HEK293 (cell line): ENCODE data around the gene TMEM203.

Experiments used
- CTCF ChIA-PET: fragments of 350-600 bp; formaldehyde crosslinking; extraction: SDS; loops from one replicate; lab custom pipeline; 2021; ENCODE audit warnings: antibody characterized with exemption; lab: Yijun Ruan, JAX
- POLR2A ChIA-PET: fragments of 300-600 bp; formaldehyde crosslinking; extraction: SDS; loops from one replicate; lab custom pipeline; 2020; ENCODE audit warnings: antibody characterized with exemption, inconsistent platforms; lab: Yijun Ruan, JAX
- H3K27ac ChIP-seq: fragments of 200-500 bp; sonication (Bioruptor generic); 2 replicates; pipeline ENCODE4 v1.5.1; 2014; ENCODE audit warnings: low read depth, low read length, control low read depth, inconsistent platforms; ENCODE audit errors: extremely low read depth
- H3K36me3 ChIP-seq, 2 experiments: fragments of 200-500 bp in 1 of 2; sonication (Bioruptor generic) in 1 of 2; 1 replicate in 1 of 2; 2 replicates in 1 of 2; pipeline ENCODE4 v1.5.1; 2014 to 2017; ENCODE audit warnings: inconsistent platforms in 2 of 2, low read length in 2 of 2; ENCODE audit not compliant: control insufficient read depth in 2 of 2, insufficient read depth in 1 of 2
- H3K4me1 ChIP-seq: fragments of 200-500 bp; sonication (Bioruptor generic); 2 replicates; pipeline ENCODE4 v1.5.1; 2014; ENCODE audit warnings: mild to moderate bottlenecking, low read length, inconsistent platforms; ENCODE audit not compliant: control insufficient read depth, insufficient read depth
- H3K4me3 ChIP-seq: 2 replicates; pipeline ENCODE4 v1.5.1; 2011; ENCODE audit warnings: low read depth, mild to moderate bottlenecking, control low read depth, low read length, moderate library complexity
- H3K9me3 ChIP-seq: fragments of 200-500 bp; sonication (Bioruptor generic); 2 replicates; pipeline ENCODE4 v1.5.1; 2014; ENCODE audit warnings: low read depth, low read length, inconsistent platforms; ENCODE audit not compliant: control insufficient read depth, insufficient read depth
- BCL11B ChIP-seq: fragments of 450-650 bp; formaldehyde crosslinking; IDR thresholded peaks from 2 replicates; pipeline ENCODE4 v1.5.1; 2016; ENCODE audit warnings: low read depth, missing biosample characterization, missing genetic modification characterization
- EGR2 ChIP-seq: fragments of 450-650 bp; formaldehyde crosslinking; IDR thresholded peaks from 2 replicates; pipeline ENCODE4 v1.5.1; 2016; ENCODE audit warnings: low read depth, missing biosample characterization, missing genetic modification characterization
- GLI4 ChIP-seq: fragments of 450-650 bp; formaldehyde crosslinking; IDR thresholded peaks from 2 replicates; pipeline ENCODE4 v1.5.1; 2016; ENCODE audit warnings: missing biosample characterization, missing genetic modification characterization
- GLIS2 ChIP-seq: fragments of 450-650 bp; formaldehyde crosslinking; IDR thresholded peaks from 2 replicates; pipeline ENCODE4 v1.5.1; 2016; ENCODE audit warnings: missing biosample characterization, missing genetic modification characterization
- HOXA7 ChIP-seq: sonication (generic); formaldehyde crosslinking; IDR thresholded peaks from 2 replicates; pipeline ENCODE4 v1.8.1; 2022; ENCODE audit warnings: missing genetic modification reagents, borderline replicate concordance
- KLF1 ChIP-seq: fragments of 450-650 bp; formaldehyde crosslinking; IDR thresholded peaks from 2 replicates; pipeline ENCODE4 v1.5.1; 2016; ENCODE audit warnings: missing biosample characterization, missing genetic modification characterization
- KLF9 ChIP-seq: fragments of 450-650 bp; formaldehyde crosslinking; IDR thresholded peaks from 2 replicates; pipeline ENCODE4 v1.5.1; 2016; ENCODE audit warnings: missing biosample characterization, missing genetic modification characterization, low read depth
- SP7 ChIP-seq: fragments of 450-650 bp; formaldehyde crosslinking; IDR thresholded peaks from 2 replicates; pipeline ENCODE4 v1.5.1; 2016; ENCODE audit warnings: missing biosample characterization, missing genetic modification characterization
- ZBTB20 ChIP-seq: fragments of 450-650 bp; formaldehyde crosslinking; IDR thresholded peaks from 2 replicates; pipeline ENCODE4 v1.5.1; 2016; ENCODE audit warnings: missing biosample characterization, missing genetic modification characterization
- ZEB2 ChIP-seq: fragments of 450-650 bp; formaldehyde crosslinking; IDR thresholded peaks from 2 replicates; pipeline ENCODE4 v1.5.1; 2016; ENCODE audit warnings: missing biosample characterization, missing genetic modification characterization
- ZFHX2 ChIP-seq: fragments of 450-650 bp; formaldehyde crosslinking; conservative IDR thresholded peaks from 2 replicates; pipeline ENCODE4 v1.5.1; 2016; ENCODE audit warnings: missing biosample characterization, missing genetic modification characterization
- ZFP69B ChIP-seq: fragments of 450-650 bp; formaldehyde crosslinking; IDR thresholded peaks from 2 replicates; pipeline ENCODE4 v1.5.1; 2016; ENCODE audit warnings: missing biosample characterization, missing genetic modification characterization
- ZIC2 ChIP-seq: fragments of 450-650 bp; formaldehyde crosslinking; IDR thresholded peaks from 2 replicates; pipeline ENCODE4 v1.5.1; 2016; ENCODE audit warnings: missing biosample characterization, missing genetic modification characterization
- ZNF202 ChIP-seq: fragments of 450-650 bp; formaldehyde crosslinking; IDR thresholded peaks from 2 replicates; pipeline ENCODE4 v1.5.1; 2016; ENCODE audit warnings: missing biosample characterization, missing genetic modification characterization, borderline replicate concordance
- ZNF544 ChIP-seq: fragments of 450-650 bp; formaldehyde crosslinking; IDR thresholded peaks from 2 replicates; pipeline ENCODE4 v1.5.0; 2017; ENCODE audit warnings: missing biosample characterization, missing genetic modification characterization
- ZNF600 ChIP-seq: fragments of 450-650 bp; formaldehyde crosslinking; IDR thresholded peaks from 2 replicates; pipeline ENCODE4 v1.5.1; 2016; ENCODE audit warnings: missing biosample characterization, missing genetic modification characterization
- ZNF623 ChIP-seq: fragments of 450-650 bp; formaldehyde crosslinking; IDR thresholded peaks from 2 replicates; pipeline ENCODE4 v1.5.1; 2016; ENCODE audit warnings: missing biosample characterization, missing genetic modification characterization
- TF ChIP-seq, protein P1 (sequence below): fragments of 450-650 bp; formaldehyde crosslinking; IDR thresholded peaks from 2 replicates; pipeline ENCODE4 v1.5.1; 2016; ENCODE audit warnings: missing biosample characterization, missing genetic modification characterization
- TF ChIP-seq, protein P2 (sequence below): fragments of 450-650 bp; formaldehyde crosslinking; IDR thresholded peaks from 2 replicates; pipeline ENCODE4 v1.5.1; 2016; ENCODE audit warnings: missing biosample characterization, missing genetic modification characterization
- TF ChIP-seq, protein P3 (sequence below): fragments of 450-650 bp; formaldehyde crosslinking; IDR thresholded peaks from 2 replicates; pipeline ENCODE4 v1.5.1; 2016; ENCODE audit warnings: missing biosample characterization, missing genetic modification characterization

The TMEM203 gene

DNA sequence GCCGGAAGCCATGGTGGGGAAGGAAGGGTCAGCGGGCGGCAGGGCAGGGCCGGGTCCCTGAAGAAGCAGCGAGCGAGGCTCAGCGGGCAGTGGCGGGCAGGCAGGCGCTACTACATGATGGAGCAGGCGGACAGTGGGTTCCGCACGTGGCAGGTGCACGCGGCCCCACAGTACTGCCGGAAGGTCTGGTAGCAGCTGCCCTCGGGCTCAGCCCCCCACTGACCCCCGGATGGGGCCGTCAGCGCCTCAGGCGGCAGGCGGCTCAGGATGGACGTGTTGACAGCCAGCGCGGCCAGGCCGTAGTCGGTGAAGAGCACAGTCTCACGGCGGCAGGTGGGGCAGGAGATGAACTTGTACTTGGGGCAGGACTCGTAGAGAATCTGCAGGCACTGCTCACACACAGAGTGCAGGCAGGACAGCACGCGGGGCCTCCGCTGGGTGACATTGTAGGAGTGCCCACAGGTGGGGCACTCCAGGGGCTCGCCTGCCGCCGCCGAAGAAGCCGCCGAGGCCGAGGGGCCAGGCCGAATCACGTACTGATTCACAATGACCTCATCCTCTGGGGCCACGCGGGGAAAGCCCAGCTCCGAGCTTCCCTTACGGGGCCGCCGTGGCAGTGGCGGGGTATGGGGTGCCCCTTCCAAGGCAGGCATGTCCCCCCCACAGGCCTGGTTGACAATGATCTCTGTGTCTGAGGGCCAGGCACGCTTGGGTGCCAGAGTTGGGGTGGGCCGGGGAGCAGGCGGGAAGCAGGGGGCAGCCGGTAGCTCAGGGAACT, 15.1 kb upstream of the TMEM203 start (continued):
- TF ChIP-seq, protein P1, sequence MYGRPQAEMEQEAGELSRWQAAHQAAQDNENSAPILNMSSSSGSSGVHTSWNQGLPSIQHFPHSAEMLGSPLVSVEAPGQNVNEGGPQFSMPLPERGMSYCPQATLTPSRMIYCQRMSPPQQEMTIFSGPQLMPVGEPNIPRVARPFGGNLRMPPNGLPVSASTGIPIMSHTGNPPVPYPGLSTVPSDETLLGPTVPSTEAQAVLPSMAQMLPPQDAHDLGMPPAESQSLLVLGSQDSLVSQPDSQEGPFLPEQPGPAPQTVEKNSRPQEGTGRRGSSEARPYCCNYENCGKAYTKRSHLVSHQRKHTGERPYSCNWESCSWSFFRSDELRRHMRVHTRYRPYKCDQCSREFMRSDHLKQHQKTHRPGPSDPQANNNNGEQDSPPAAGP: 0 out of 2 replicates have a peak, but pooled peaks have one; percentile 49

DNA sequence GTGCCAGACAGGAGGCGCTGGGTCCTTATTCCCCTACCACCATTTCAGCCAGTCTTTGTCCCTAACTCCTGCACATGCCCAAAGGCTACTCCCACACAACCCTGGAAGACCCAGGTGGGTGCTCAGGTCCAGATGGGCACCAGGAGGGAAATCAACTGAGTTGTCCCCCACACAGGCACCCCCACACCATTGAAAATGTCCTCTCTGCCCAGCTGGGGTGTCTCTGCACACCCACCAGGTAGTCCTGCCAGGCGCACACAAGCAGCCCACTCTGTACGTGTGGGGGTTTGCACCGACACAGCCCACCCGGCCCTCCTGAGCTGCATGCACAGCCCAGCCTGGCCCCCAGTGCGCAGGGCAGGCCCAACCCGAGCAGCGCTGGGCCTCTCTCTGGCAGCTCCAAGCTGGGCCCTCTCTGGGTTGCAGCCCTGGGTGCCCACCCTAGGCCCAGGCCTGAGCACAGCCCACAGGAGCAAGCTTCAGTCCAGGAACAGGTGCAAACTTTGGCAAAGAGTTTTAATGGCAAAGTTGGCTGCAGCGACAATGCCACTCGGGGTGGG, 14.4 kb upstream of the TMEM203 start:
- Histone ChIP-seq H3K4me1 (peaks cover 4% of the 10 kb centered on the region), H3K4me3 (no peak overlapping the region), H3K27ac (no peak overlapping the region), H3K9me3 (no peaks in the 10 kb centered on the region), H3K36me3 (peaks cover 0 to 47% of the 10 kb centered on the region in 2 experiments; a peak in 1 of 3 replicates)
- TF ChIP-seq ZNF623 (tag by site-specific recombination): no peak
- TF ChIP-seq BCL11B (tag by site-specific recombination): 0 out of 2 replicates have a peak, but pooled peaks have one; percentile 15
- peak; percentile 84 for TF ChIP-seq EGR2 (tag by site-specific recombination)
- TF ChIP-seq ZFHX2 (tag by site-specific recombination): peak; percentile 82
- ChIA-PET POLR2A (interaction anchor here (0.5 to 17.2 kb wide), 9 partner anchors 11 to 133 kb away, joined by 3 to 304 read pairs (median 6); partner anchors contain the start of genes MAN1B1, NDOR1, TMEM203 and TPRN), CTCF (interaction anchor here (0.7 kb wide), 1 partner anchor 322 kb away, joined by 3 read pairs; no protein-coding TSS in a partner anchor)

DNA sequence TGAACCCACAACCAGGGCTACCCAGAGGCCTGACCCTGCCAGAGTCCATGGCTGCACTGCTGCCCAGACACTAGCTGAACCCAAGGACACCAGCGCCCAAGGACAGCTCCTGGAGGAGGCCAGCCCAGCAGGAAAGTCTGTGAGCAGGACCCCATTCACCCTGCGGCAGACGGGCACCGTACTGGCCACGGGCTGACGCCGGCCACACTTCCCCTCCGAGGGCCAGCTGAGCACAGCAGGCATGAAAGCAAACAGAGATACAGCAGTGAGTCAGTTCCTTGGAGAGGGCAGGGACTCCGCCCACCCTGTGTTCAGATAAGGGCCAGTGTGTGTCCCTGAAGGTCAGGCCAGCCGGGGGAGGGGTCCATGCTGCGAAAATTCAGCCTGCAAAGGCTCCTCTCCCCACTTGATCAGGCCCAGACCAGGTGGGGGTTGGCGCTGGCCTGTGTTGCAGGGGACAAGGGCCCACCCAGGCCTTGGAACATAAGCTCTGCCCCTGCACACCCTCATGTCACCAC, 13.4 kb upstream of the TMEM203 start:
- ChIA-PET CTCF (interaction anchor here (0.7 to 1.1 kb wide), 3 partner anchors 8 to 27 kb away, joined by 4 to 5 read pairs (median 4); partner anchors contain the start of gene RNF224), POLR2A (interaction anchor here (0.6 to 17.2 kb wide), 10 partner anchors 10 to 378 kb away, joined by 3 to 304 read pairs (median 6); partner anchors contain the start of genes MAN1B1, NDOR1, TMEM203 and TPRN)
- no peak overlapping the region for H3K4me3 ChIP-seq
- H3K9me3 ChIP-seq: no peaks in the 10 kb centered on the region
- H3K36me3 ChIP-seq: peaks cover 0 to 57% of the 10 kb centered on the region in 2 experiments; a peak in 1 of 3 replicates
- TF ChIP-seq, protein P2, sequence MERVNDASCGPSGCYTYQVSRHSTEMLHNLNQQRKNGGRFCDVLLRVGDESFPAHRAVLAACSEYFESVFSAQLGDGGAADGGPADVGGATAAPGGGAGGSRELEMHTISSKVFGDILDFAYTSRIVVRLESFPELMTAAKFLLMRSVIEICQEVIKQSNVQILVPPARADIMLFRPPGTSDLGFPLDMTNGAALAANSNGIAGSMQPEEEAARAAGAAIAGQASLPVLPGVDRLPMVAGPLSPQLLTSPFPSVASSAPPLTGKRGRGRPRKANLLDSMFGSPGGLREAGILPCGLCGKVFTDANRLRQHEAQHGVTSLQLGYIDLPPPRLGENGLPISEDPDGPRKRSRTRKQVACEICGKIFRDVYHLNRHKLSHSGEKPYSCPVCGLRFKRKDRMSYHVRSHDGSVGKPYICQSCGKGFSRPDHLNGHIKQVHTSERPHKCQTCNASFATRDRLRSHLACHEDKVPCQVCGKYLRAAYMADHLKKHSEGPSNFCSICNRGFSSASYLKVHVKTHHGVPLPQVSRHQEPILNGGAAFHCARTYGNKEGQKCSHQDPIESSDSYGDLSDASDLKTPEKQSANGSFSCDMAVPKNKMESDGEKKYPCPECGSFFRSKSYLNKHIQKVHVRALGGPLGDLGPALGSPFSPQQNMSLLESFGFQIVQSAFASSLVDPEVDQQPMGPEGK: peak; percentile 53; the same call in 1 of the 2 replicates
- TF ChIP-seq KLF1 (peak; percentile 93), GLI4 (tag by site-specific recombination) (peak; percentile 80; the same call in 1 of the 2 replicates), ZNF202 (tag by site-specific recombination) (no peak), ZNF544 (tag by site-specific recombination) (no peak), ZBTB20 (tag by site-specific recombination) (no peak), SP7 (0 out of 2 replicates have a peak, but pooled peaks have one; percentile 28), ZFHX2 (tag by site-specific recombination) (peak; percentile 28; the same call in 1 of the 2 replicates), ZIC2 (tag by site-specific recombination) (peak; percentile 98), GLIS2 (tag by site-specific recombination) (peak; percentile 56), ZNF600 (tag by site-specific recombination) (0 out of 2 replicates have a peak, but pooled peaks have one; percentile 20), ZFP69B (tag by site-specific recombination) (0 out of 2 replicates have a peak, but pooled peaks have one; percentile 18), KLF9 (tag by site-specific recombination) (peak; percentile 54), HOXA7 (no peak), ZEB2 (peak; percentile 46; the same call in 1 of the 2 replicates)
- TF ChIP-seq, protein P3, sequence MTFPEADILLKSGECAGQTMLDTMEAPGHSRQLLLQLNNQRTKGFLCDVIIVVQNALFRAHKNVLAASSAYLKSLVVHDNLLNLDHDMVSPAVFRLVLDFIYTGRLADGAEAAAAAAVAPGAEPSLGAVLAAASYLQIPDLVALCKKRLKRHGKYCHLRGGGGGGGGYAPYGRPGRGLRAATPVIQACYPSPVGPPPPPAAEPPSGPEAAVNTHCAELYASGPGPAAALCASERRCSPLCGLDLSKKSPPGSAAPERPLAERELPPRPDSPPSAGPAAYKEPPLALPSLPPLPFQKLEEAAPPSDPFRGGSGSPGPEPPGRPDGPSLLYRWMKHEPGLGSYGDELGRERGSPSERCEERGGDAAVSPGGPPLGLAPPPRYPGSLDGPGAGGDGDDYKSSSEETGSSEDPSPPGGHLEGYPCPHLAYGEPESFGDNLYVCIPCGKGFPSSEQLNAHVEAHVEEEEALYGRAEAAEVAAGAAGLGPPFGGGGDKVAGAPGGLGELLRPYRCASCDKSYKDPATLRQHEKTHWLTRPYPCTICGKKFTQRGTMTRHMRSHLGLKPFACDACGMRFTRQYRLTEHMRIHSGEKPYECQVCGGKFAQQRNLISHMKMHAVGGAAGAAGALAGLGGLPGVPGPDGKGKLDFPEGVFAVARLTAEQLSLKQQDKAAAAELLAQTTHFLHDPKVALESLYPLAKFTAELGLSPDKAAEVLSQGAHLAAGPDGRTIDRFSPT (tag by site-specific recombination): peak; percentile 71
- TF ChIP-seq, all 188 proteins: peak for 12
- peaks cover 4% of the 10 kb centered on the region for H3K4me1 ChIP-seq
- H3K27ac ChIP-seq: no peak overlapping the region
